ENCODE data around the gene MRGPRF.
"Not testable (repeated sequence)": the region's sequence is repeated elsewhere in the genome, so short reads cannot be mapped to it uniquely, and the experiment has no call there.

Gene MRGPRF

DNA sequence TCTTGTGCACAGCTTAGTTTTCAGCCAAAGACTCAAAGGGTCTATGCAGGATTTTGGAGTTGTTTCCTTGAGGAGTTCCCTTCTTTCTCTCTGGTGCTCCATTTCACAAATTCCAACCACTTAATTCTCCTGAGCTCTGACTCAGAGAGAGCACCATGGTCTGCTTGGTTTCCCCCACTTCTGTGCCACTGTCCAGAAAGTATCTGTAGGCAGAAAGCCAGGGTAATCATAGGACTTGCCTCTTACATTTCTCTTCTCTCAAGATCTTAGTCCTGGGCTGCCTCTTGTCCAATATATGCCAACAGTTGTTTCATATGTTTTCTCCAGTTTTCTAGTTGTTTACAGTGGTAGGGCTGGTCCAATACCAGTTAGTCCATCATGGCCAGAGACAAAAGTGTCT lies 25.8 kb downstream of the MRGPRF start:
- DNase-seq (ENCODE audit: low read depth, low spot score) = no peak

DNA sequence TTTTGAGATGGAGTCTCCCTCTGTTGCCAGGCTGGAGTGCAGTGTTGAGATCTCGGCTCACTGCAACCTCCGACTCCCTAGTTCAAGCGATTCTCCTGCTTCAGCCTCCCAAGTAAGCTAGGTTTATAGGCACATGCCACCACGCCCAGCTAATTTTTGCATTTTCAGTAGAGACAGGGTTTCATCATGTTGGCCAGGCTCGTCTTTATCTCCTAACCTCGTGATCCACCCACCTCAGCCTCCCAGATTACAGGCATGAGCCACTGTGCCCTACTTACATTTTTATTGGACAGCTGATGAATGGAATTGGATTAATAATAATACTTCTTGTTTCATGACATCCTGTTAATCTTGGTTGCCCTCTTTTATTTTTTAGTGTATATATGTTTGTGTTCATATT lies 29.2 kb downstream of the MRGPRF start:
- no peak for DNase-seq (ENCODE audit: low read depth, low spot score)

DNA sequence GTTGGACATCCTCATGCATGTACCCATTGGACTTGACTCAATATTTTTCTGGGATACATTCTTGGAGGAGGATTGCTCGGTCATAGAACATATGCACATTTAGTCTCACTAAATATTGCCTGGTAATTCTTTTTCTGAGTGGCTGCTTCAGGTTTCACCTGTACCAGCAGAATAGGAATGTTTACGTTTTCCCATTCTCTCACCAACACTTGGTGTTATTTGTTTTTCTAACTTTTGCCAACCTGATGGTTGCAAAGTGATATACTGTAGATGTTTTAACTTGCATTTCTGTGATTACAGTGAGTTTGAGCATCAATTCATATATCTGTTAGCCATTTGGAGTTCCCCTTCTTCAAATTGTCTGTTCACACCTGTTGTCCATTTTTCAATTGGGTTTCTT lies 30.9 kb downstream of the MRGPRF start:
- no peak for DNase-seq (ENCODE audit: low read depth, low spot score)

- no peak for DNase-seq (ENCODE audit: low read depth, low spot score)
These were observed 32.3 kb downstream of the MRGPRF start, which contains the start of gene MRGPRD for GRCh38 chr11:68980776-68981065. Gene MRGPRD (minus strand): TSS chr11:68980986. CDS start chr11:68980986, 0 bp downstream.

- DNase-seq (ENCODE audit: low read depth, low spot score) = no peak
These were observed 32.9 kb downstream of the MRGPRF start for GRCh38 chr11:68979931-68980775.

- no peak for DNase-seq (ENCODE audit: low read depth, low spot score)
These were observed 34.0 kb downstream of the MRGPRF start for GRCh38 chr11:68978931-68979594.

DNA sequence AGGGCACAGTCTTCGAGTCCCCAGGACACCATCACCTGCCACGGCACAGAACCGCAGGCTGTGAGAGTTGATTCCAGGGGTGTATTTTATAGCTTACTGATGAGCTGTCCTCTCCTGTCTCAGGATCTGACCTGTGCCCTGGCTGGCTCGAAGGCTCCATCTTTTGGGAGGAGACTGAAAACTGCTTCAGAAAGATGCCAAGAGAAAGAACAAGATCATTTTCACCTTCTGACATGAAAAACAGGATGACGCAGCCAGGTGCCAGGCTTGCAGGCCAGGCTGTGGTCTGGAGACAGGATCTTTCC lies 34.5 kb downstream of the MRGPRF start:
- no peak for DNase-seq (ENCODE audit: low read depth, low spot score)

- DNase-seq (ENCODE audit: low read depth, low spot score) = no peak
These were observed 35.0 kb downstream of the MRGPRF start for GRCh38 chr11:68977781-68978625.

- no peak for DNase-seq (ENCODE audit: low read depth, low spot score)
These were observed 36.5 kb downstream of the MRGPRF start for GRCh38 chr11:68976563-68976962.

- no peak for DNase-seq (ENCODE audit: low read depth, low spot score)
These were observed 37.0 kb downstream of the MRGPRF start for GRCh38 chr11:68976095-68976494.

GRCh38 chr11:68974421-68975194 lies 38.4 kb downstream of the MRGPRF start:
- no peak for DNase-seq (ENCODE audit: low read depth, low spot score)

GRCh38 chr11:68973706-68974105 lies 39.3 kb downstream of the MRGPRF start:
- not testable (repeated sequence) for DNase-seq (ENCODE audit: low read depth, low spot score)

DNA sequence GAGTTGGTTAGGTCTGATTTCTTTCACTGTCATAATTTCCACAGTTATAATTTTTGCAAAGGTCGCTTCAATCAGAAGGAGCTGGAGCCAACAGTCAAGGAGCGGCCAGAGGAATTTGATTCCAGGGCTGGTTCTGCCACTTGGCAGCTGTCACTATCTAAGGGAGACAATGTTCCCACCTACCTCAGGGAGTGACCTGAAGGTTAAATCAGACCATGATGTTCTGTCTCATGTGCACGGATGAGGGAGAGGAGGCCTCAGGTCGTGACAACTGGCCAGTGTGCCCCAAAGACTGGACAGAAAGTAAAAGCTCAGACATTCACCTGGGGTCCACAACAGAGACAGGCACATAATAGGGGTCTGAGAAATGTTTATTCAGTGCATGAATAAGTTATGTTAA lies 39.8 kb downstream of the MRGPRF start:
- no peak for DNase-seq (ENCODE audit: low read depth, low spot score)

GRCh38 chr11:68970921-68971636 lies 42.0 kb downstream of the MRGPRF start:
- DNase-seq (ENCODE audit: low read depth, low spot score) = no peak

DNA sequence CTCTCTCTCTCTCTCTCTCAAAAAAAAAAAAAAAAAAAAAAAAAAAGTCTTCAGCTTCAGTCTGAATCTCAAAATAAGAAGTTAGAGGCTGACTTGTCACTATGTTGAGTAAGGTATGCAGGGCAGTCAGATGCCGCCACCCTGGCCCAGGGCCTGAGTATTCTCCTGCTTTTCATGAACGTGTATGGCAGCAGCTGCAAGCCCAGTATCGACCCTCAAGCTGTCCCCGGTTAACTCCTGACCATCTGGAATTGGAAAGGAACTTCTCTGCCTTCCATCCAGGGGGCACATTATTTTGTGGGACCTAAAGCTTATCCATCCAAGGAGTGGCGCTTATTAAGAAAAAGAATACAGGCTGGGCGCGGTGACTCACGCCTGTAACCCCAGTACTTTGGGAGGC lies 43.7 kb downstream of the MRGPRF start:
- no peak for DNase-seq (ENCODE audit: low read depth, low spot score)

- no peak for DNase-seq (ENCODE audit: low read depth, low spot score)
These were observed 44.5 kb downstream of the MRGPRF start for GRCh38 chr11:68968306-68969250.

DNA sequence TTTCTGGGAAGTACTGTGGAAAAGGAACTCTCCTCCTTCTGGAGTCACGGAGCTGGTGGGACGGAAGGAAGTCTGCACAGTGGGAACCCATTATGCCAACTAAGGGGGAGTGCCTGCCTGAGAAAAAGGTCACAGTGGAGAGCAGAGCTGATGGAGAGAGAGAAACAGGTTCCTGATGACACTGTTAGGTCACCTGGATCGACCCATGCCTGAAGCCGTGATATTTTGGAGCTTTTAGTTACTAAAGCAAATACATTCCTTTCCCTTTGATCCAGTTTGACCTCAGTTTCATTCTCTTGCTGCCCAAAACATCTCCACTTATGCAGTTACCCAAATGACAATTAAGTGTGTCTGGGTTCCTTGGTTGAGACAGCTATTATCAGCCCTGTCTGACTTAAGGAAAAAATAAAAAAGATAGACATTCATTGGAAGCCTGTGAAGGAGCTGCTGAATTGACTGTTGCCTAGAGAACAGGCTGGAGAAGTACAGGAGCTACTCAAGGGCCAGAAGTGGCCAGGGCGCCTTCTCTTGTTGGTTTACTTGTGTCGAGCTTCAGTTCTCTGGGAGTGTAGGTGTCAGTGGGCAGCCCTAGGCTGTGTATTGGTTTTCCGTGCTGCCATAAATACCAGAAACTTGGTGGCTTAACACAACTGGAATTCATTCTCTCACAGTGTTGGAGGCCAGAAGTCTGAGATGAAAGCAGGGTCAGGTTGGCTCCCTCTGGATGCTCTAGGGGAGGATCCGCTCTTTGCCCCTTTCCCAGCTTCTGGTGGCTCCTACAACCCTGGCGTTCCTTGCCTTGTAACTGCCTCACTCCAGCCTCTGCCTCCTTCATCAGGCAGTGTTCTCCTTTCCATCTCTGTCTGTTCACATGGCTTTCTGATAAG lies 45.9 kb downstream of the MRGPRF start:
- DNase-seq (ENCODE audit: low read depth, low spot score) = no peak

DNA sequence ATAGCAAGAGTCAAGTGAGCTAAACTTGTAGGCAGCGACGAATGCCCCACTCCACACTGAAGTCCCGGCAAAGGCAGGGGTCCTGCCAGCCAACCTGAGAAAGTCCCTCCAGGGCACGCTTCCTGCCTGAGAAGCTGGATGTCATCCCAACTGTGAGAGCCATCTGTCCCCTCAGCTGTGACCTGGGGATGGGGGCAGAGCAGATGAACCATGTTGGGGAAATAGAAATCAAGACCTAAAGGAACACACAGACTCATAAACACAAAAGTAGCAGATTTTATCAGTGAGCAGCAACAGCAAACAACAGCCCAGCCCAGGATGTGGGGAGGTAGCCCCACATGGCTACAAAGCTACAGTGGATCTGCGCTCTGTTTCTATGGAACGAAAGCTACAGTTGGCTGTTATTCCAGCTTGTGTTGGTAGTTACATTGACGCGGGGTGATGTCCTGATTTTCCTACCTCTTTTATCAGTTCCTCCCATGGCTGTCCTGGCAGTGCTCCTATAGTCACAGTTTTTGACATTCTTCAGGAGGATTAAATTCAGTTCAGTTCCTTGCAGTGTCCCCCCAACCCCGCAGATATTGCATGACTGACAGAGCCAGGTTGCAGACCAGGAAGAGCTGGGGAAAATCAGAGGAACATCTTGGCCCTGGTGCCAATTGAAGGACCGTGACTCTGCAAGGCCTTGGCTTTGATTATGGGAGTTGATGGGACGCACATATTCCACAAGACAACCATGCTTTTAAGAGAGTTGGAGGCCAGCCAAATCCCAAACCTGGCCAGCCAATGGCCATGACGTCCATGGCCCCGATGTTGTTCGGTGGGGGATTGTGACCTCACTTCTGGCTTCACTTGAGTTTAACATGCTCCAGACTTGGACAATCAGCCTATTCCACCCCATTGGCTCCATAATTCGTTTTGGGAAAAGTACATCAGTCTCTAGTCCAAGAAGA lies 46.9 kb downstream of the MRGPRF start:
- no peak for DNase-seq (ENCODE audit: low read depth, low spot score)

Data from activated CD4-positive, CD25-positive, alpha-beta regulatory T cell treated with anti-CD3 and anti-CD28 coated beads, Interleukin-2, amount 50 U/mL, for 16 hours (primary cell).